WTC11 (cell line): ENCODE results near the gene TEX9. TPM values are rescaled to one million over a fixed set of nuclear protein-coding genes. Genes with fewer than 3 reads are reported as not detected.

Experiments
- ATAC-seq: fragments of 200-7000 bp; cut with Tn5 transposase; 2 replicates; pipeline ENCODE4 v1.10.0; 2021; ENCODE audit warnings: mild to moderate bottlenecking, moderate library complexity
- CTCF ChIA-PET: fragments of 300-600 bp; sonication (Branson Sonifier 250); formaldehyde crosslinking; loops from one replicate; lab custom pipeline; 2021; ENCODE audit warnings: antibody characterized with exemption; lab: Charles Lee
- POLR2A ChIA-PET: fragments of 350-600 bp; sonication (Branson Sonifier 250); formaldehyde crosslinking; loops from one replicate; lab custom pipeline; 2021; ENCODE audit warnings: antibody characterized with exemption; lab: Charles Lee
- DNase-seq: peaks from one replicate; pipeline ENCODE4 v3.0.0; 2021; ENCODE audit warnings: low spot score
- H3K27ac Mint-ChIP-seq: 2 replicates; pipeline ENCODE4 v1.8.0; 2021; ENCODE audit warnings: mixed read lengths
- H3K27me3 Mint-ChIP-seq: 2 replicates; pipeline ENCODE4 v1.8.0; 2021; ENCODE audit warnings: low read depth, mild to moderate bottlenecking, moderate library complexity, mixed read lengths
- H3K36me3 Mint-ChIP-seq: 2 replicates; pipeline ENCODE4 v1.8.0; 2021; ENCODE audit warnings: mixed read lengths
- H3K4me1 Mint-ChIP-seq: 2 replicates; pipeline ENCODE4 v1.8.0; 2022; ENCODE audit warnings: mixed read lengths
- H3K4me3 Mint-ChIP-seq: 2 replicates; pipeline ENCODE4 v1.8.0; 2021; ENCODE audit warnings: mild to moderate bottlenecking, moderate library complexity, mixed read lengths
- H3K9me3 Mint-ChIP-seq: 2 replicates; pipeline ENCODE4 v1.8.0; 2021; ENCODE audit warnings: mixed read lengths
- CBFB ChIP-seq: sonication (generic); formaldehyde crosslinking; IDR thresholded peaks from 2 replicates; pipeline ENCODE4 v1.8.1; 2022; ENCODE audit warnings: mild to moderate bottlenecking, low read depth, missing genetic modification reagents
- GRHL2 ChIP-seq: fragments of 250-450 bp; sonication (Bioruptor Pico); IDR thresholded peaks from 2 replicates; pipeline ENCODE4 v1.8.0; 2022; ENCODE audit warnings: mild to moderate bottlenecking, moderate library complexity; ENCODE audit not compliant: insufficient replicate concordance, severe bottlenecking
- IRF2 ChIP-seq: sonication (generic); formaldehyde crosslinking; IDR thresholded peaks from 2 replicates; pipeline ENCODE4 v1.8.0; 2022; ENCODE audit warnings: low read depth, missing genetic modification reagents, borderline replicate concordance
- JAZF1 ChIP-seq: fragments of 250-450 bp; sonication (Bioruptor Pico); IDR thresholded peaks from 2 replicates; pipeline ENCODE4 v1.9.0; 2021; ENCODE audit warnings: moderate library complexity, mild to moderate bottlenecking, inconsistent platforms
- NFATC4 ChIP-seq: fragments of 250-450 bp; sonication (Bioruptor Pico); IDR thresholded peaks from 2 replicates; pipeline ENCODE4 v1.9.0; 2021; ENCODE audit warnings: mild to moderate bottlenecking
- NFYB ChIP-seq: sonication (generic); formaldehyde crosslinking; conservative IDR thresholded peaks from 2 replicates; pipeline ENCODE4 v1.8.0; 2022; ENCODE audit warnings: low read depth, missing genetic modification reagents
- PRRX2 ChIP-seq: fragments of 250-450 bp; sonication (Bioruptor Pico); IDR thresholded peaks from 2 replicates; pipeline ENCODE4 v1.8.0; 2021; ENCODE audit warnings: mild to moderate bottlenecking
- SP1 ChIP-seq: sonication (generic); formaldehyde crosslinking; conservative IDR thresholded peaks from 2 replicates; pipeline ENCODE4 v1.8.1; 2022; ENCODE audit warnings: missing genetic modification reagents
- total RNA-seq: library from RNA; stranded (reverse); gene quantifications from 3 replicates; pipeline ENCODE4 v1.2.3, GENCODE V29; 2021
- TF ChIP-seq, protein P1 (sequence below): sonication (generic); formaldehyde crosslinking; IDR thresholded peaks from 2 replicates; pipeline ENCODE4 v1.8.1; 2023; ENCODE audit warnings: mild to moderate bottlenecking, missing genetic modification reagents
- TF ChIP-seq, protein P2 (sequence below): sonication (generic); formaldehyde crosslinking; IDR thresholded peaks from 2 replicates; pipeline ENCODE4 v1.8.0; 2023; ENCODE audit warnings: missing genetic modification reagents, mild to moderate bottlenecking, borderline replicate concordance
- TF ChIP-seq, protein P3 (sequence below): sonication (generic); formaldehyde crosslinking; conservative IDR thresholded peaks from 2 replicates; pipeline ENCODE4 v1.8.1; 2023; ENCODE audit warnings: mild to moderate bottlenecking, low read depth, missing genetic modification reagents, moderate library complexity
- TF ChIP-seq, protein P4 (sequence below): sonication (generic); formaldehyde crosslinking; IDR thresholded peaks from 2 replicates; pipeline ENCODE4 v1.8.1; 2023; ENCODE audit warnings: mild to moderate bottlenecking, moderate library complexity, missing genetic modification reagents
- TF ChIP-seq, protein P5 (sequence below): sonication (generic); formaldehyde crosslinking; IDR thresholded peaks from 2 replicates; pipeline ENCODE4 v1.8.1; 2023; ENCODE audit warnings: mild to moderate bottlenecking, missing genetic modification reagents, moderate library complexity

Gene TEX9
- total RNA-seq, 1 experiment from 2014 or later = 12.2 TPM

DNA sequence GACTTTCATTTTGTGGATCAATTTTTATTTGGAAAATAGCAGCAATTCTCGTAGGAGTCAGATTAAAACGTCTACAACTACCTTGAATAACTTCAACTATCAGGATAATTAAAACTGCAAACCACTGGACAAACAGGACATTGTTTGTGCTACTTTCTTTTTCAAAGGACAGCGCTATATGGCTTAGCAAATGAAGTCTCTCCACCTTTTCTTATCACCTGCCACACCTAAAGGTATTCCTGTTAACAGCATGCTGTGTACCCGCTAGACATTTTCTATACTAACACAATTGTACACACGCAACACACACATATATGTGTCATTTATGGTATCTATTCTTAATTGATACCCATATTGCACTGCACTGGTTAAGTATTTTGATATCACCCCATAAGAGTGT, 80.5 kb downstream of the TEX9 start:
- Mint-ChIP-seq H3K4me1 (no peaks in the 10 kb centered on the region), H3K36me3 (peaks cover 14% of the 10 kb centered on the region), H3K27ac (no peak overlapping the region), H3K4me3 (no peak overlapping the region), H3K27me3 (no peaks in the 10 kb centered on the region), H3K9me3 (peaks cover 13% of the 10 kb centered on the region)
- ChIA-PET POLR2A (no interaction called here), CTCF (no interaction called here)
- TF ChIP-seq, protein P1, sequence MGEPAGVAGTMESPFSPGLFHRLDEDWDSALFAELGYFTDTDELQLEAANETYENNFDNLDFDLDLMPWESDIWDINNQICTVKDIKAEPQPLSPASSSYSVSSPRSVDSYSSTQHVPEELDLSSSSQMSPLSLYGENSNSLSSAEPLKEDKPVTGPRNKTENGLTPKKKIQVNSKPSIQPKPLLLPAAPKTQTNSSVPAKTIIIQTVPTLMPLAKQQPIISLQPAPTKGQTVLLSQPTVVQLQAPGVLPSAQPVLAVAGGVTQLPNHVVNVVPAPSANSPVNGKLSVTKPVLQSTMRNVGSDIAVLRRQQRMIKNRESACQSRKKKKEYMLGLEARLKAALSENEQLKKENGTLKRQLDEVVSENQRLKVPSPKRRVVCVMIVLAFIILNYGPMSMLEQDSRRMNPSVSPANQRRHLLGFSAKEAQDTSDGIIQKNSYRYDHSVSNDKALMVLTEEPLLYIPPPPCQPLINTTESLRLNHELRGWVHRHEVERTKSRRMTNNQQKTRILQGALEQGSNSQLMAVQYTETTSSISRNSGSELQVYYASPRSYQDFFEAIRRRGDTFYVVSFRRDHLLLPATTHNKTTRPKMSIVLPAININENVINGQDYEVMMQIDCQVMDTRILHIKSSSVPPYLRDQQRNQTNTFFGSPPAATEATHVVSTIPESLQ (CRISPR knock-in tag) = no peak
- ATAC-seq = no peak
- DNase-seq = no peak

DNA sequence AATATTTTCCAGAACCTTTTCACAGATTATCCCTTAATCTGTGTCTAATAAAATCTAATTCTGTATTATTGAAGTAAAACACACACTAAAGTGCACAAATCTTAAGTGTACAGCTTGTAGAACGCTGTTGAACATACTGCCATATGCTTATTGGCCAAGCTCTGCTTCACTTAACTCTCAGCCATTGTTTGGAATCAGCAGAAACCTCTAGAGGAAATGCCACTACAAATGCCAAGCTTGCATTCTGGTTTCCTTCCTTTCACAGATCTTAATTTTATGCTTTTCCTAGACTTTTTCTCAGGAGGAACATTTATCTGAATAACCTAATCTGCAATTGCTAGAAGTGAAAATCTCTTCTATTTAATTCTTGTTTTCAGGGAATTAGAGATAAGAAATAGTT, 89.6 kb downstream of the TEX9 start:
- CTCF ChIA-PET = no interaction called here
- no peak overlapping the region for H3K4me3 Mint-ChIP-seq
- POLR2A ChIA-PET = no interaction called here
- TF ChIP-seq IRF2 (no peak), PRRX2 (CRISPR knock-in tag) (no peak), CBFB (no peak), GRHL2 (CRISPR knock-in tag) (no peak), JAZF1 (CRISPR knock-in tag) (no peak), SP1 (CRISPR knock-in tag) (no peak), NFATC4 (no peak), NFYB (CRISPR knock-in tag) (no peak)
- TF ChIP-seq, protein P2, sequence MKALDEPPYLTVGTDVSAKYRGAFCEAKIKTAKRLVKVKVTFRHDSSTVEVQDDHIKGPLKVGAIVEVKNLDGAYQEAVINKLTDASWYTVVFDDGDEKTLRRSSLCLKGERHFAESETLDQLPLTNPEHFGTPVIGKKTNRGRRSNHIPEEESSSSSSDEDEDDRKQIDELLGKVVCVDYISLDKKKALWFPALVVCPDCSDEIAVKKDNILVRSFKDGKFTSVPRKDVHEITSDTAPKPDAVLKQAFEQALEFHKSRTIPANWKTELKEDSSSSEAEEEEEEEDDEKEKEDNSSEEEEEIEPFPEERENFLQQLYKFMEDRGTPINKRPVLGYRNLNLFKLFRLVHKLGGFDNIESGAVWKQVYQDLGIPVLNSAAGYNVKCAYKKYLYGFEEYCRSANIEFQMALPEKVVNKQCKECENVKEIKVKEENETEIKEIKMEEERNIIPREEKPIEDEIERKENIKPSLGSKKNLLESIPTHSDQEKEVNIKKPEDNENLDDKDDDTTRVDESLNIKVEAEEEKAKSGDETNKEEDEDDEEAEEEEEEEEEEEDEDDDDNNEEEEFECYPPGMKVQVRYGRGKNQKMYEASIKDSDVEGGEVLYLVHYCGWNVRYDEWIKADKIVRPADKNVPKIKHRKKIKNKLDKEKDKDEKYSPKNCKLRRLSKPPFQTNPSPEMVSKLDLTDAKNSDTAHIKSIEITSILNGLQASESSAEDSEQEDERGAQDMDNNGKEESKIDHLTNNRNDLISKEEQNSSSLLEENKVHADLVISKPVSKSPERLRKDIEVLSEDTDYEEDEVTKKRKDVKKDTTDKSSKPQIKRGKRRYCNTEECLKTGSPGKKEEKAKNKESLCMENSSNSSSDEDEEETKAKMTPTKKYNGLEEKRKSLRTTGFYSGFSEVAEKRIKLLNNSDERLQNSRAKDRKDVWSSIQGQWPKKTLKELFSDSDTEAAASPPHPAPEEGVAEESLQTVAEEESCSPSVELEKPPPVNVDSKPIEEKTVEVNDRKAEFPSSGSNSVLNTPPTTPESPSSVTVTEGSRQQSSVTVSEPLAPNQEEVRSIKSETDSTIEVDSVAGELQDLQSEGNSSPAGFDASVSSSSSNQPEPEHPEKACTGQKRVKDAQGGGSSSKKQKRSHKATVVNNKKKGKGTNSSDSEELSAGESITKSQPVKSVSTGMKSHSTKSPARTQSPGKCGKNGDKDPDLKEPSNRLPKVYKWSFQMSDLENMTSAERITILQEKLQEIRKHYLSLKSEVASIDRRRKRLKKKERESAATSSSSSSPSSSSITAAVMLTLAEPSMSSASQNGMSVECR (CRISPR knock-in tag) = no peak
- TF ChIP-seq, protein P3, sequence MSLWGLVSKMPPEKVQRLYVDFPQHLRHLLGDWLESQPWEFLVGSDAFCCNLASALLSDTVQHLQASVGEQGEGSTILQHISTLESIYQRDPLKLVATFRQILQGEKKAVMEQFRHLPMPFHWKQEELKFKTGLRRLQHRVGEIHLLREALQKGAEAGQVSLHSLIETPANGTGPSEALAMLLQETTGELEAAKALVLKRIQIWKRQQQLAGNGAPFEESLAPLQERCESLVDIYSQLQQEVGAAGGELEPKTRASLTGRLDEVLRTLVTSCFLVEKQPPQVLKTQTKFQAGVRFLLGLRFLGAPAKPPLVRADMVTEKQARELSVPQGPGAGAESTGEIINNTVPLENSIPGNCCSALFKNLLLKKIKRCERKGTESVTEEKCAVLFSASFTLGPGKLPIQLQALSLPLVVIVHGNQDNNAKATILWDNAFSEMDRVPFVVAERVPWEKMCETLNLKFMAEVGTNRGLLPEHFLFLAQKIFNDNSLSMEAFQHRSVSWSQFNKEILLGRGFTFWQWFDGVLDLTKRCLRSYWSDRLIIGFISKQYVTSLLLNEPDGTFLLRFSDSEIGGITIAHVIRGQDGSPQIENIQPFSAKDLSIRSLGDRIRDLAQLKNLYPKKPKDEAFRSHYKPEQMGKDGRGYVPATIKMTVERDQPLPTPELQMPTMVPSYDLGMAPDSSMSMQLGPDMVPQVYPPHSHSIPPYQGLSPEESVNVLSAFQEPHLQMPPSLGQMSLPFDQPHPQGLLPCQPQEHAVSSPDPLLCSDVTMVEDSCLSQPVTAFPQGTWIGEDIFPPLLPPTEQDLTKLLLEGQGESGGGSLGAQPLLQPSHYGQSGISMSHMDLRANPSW = no peak
- TF ChIP-seq, protein P4, sequence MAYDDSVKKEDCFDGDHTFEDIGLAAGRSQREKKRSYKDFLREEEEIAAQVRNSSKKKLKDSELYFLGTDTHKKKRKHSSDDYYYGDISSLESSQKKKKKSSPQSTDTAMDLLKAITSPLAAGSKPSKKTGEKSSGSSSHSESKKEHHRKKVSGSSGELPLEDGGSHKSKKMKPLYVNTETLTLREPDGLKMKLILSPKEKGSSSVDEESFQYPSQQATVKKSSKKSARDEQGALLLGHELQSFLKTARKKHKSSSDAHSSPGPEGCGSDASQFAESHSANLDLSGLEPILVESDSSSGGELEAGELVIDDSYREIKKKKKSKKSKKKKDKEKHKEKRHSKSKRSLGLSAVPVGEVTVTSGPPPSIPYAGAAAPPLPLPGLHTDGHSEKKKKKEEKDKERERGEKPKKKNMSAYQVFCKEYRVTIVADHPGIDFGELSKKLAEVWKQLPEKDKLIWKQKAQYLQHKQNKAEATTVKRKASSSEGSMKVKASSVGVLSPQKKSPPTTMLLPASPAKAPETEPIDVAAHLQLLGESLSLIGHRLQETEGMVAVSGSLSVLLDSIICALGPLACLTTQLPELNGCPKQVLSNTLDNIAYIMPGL (CRISPR knock-in tag) = no peak
- TF ChIP-seq, protein P5, sequence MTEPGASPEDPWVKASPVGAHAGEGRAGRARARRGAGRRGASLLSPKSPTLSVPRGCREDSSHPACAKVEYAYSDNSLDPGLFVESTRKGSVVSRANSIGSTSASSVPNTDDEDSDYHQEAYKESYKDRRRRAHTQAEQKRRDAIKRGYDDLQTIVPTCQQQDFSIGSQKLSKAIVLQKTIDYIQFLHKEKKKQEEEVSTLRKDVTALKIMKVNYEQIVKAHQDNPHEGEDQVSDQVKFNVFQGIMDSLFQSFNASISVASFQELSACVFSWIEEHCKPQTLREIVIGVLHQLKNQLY (CRISPR knock-in tag) = no peak
- TF ChIP-seq, all 79 proteins: peak for 0
- H3K4me1 Mint-ChIP-seq = no peaks in the 10 kb centered on the region
- no peak for ATAC-seq
- H3K27ac Mint-ChIP-seq = no peak overlapping the region
- no peak for DNase-seq
- peaks cover 6% of the 10 kb centered on the region; the same call in 1 of the 2 replicates for H3K36me3 Mint-ChIP-seq
- peaks cover 7% of the 10 kb centered on the region for H3K9me3 Mint-ChIP-seq
- no peaks in the 10 kb centered on the region for H3K27me3 Mint-ChIP-seq
